ENCODE measurements around the gene CLCN4. TPM values are rescaled to one million over a fixed set of nuclear protein-coding genes. Genes with fewer than 3 reads are reported as not detected.

CLCN4 gene
- total RNA-seq, 1 experiment from 2014 or later, result 7.1 TPM

DNA sequence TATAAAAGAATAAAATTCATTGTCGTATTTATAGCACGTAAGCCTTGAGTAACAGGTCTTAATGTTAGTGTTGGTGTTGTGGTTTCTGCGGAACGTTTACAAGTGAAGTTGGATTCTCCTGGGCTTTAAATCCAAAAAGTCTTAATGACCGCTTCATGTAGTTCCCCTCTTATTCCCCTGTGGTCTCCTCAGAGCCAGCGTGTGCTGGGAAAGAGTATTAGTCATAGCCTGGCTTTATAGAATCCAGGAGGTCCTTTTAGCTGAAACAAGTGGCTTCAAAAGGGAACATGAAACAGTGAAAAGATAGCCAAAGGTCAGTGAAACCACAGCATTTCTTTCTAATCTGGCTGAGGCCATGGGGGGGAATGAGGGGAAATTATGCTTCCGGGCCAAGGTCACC is 79.1 kb downstream of the CLCN4 start:
- no peaks in the 10 kb centered on the region for H3K27me3 ChIP-seq
- no peaks in the 10 kb centered on the region for H3K36me3 ChIP-seq
- H3K4me3 ChIP-seq, result no peak overlapping the region
- H3K9me3 ChIP-seq, result no peaks in the 10 kb centered on the region
- DNase-seq, result peak; percentile 48

DNA sequence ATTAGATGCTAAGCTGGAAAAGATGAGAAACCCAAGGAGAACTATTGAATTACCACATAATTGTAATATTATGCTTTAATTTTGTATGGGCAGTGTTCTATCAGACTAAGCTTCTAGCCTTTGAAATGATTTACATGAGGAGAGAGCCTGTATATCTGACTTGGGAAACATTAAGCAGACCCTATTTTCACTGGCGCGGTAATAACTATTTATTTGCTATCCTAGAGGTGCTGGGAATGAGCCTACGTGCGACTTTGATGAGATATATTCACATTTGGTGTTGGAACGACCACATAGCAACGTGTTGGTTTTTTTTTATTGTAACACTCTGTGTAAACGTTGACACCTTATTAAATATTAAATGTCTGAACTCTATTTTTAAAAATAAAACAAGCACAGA is 80.5 kb downstream of the CLCN4 start:
- Histone ChIP-seq H3K27me3 (no peaks in the 10 kb centered on the region), H3K4me3 (no peak overlapping the region), H3K36me3 (no peaks in the 10 kb centered on the region), H3K9me3 (no peaks in the 10 kb centered on the region)
- no peak for DNase-seq

DNA sequence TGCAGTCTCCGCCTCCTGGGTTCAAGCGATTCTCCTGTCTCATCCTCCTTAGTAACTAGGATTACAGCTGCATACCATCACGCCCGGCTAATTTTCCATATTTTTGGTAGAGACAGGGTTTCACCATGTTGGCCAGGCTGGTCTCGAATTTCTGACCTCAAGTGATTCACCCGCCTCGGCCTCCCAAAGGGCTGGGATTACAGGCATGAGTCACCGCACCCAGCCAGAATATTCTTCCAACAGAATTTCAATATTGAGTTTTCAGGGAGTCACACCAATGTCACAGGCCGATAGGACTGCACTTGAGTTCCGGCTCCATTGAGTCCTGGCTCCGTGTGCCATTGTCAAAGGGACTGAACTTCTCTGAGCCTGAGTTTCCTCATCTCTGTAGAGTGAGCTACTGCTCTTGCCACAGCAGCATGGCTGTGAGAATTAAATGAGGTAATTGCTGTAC is 82.9 kb downstream of the CLCN4 start:
- no peaks in the 10 kb centered on the region for H3K36me3 ChIP-seq
- no peaks in the 10 kb centered on the region for H3K27me3 ChIP-seq
- H3K4me3 ChIP-seq, result no peak overlapping the region
- H3K9me3 ChIP-seq, result no peaks in the 10 kb centered on the region
- DNase-seq, result peak; percentile 87

DNA sequence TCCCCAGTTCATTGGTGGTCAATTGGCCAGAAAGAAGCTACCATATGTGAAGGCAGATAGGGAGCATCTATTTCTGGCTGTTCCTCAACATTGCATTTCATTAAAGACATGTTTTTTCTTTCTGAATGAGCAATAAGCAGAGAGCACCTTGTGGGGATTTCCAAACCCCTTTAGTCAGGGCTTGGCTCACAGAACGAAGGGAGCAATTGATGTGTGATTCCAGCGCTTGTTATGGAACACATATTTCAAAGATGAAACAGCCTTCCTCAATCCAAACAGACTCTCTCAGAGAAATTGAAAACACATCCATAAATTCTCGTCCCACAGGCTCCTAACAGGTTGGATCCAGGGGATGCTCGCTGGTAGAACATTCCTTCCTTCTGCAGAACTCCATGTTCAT is 84.1 kb downstream of the CLCN4 start:
- no peaks in the 10 kb centered on the region for H3K36me3 ChIP-seq
- H3K9me3 ChIP-seq, result no peaks in the 10 kb centered on the region
- no peak overlapping the region for H3K4me3 ChIP-seq
- DNase-seq, result peak; percentile 78
- no peaks in the 10 kb centered on the region for H3K27me3 ChIP-seq

DNA sequence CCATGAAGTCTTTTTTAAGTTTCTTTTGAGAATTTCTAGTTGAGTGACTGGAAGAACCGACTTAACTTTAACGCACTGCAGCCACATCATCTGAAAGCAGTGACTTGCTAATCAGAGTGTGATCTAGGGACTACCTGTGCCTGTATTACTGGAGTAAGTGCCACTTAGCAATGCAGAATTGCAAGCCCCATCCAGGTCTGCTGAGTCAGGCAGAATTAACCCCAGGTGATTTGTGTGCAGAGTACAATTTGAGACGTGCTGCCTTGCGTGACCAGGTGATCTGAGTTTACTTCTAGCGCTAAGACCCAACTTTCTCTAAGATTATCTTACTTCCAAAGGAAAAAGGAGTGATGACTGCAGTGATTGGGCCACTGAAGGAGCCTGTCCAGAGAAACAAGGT is 85.3 kb downstream of the CLCN4 start:
- Histone ChIP-seq H3K9me3 (no peaks in the 10 kb centered on the region), H3K36me3 (no peaks in the 10 kb centered on the region), H3K4me3 (no peak overlapping the region), H3K27me3 (no peaks in the 10 kb centered on the region)
- no peak for DNase-seq

DNA sequence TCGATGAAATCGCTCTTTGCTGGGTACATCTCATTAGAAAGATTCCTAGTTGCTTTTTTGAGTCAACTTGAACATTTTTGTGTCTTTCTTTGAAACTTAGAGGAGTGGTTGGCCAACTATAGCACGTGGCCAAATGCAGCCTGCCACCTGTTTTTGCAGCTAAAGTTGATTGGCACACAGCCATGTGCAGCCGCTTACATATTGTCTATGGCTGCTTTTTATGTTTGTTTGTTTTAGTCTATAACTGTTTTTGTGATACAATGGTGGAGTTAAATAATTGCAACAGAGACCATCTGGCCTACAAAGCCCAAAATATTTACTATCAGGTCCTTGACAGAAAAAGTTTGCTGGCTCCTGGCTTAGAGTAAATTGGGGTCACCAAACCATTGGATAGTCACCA is 86.3 kb downstream of the CLCN4 start:
- Histone ChIP-seq H3K4me3 (no peak overlapping the region), H3K9me3 (no peaks in the 10 kb centered on the region), H3K27me3 (no peaks in the 10 kb centered on the region), H3K36me3 (no peaks in the 10 kb centered on the region)
- no peak for DNase-seq

DNA sequence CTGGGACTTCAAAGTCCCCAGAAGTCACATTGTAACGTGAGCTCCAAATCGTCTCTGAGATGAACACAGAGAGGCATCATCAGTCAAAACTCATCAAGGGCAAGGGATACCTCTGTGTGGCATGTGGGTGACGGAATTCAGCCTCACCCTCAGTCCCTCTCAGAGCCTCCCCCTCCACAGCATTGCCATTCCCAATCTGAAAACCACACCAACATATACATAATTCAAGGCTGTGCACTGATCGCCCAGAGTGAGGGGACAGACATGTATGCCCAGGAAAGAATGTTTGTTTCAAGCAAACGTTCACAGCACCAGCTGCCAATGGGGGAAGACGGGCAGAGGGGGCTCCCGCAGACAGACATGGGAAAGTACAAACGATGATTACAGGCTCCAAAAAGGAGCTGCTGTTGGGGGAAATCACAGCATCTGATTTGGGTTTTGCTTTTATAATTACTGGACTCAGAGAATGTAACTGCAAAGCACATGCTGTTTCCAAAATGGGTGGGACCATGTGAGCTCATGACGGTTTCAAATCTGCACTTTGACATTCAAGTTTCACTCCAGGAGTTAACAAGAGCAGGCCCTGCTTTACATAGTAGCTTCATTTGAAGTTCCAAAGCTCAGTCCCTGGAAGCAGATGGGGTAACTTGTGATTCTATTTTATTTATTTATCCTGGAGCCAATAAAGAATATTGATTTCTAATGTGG is 88.3 kb downstream of the CLCN4 start:
- no peak overlapping the region for H3K4me3 ChIP-seq
- H3K9me3 ChIP-seq, result no peaks in the 10 kb centered on the region
- no peaks in the 10 kb centered on the region for H3K27me3 ChIP-seq
- no peak for DNase-seq
- no peaks in the 10 kb centered on the region for H3K36me3 ChIP-seq

DNA sequence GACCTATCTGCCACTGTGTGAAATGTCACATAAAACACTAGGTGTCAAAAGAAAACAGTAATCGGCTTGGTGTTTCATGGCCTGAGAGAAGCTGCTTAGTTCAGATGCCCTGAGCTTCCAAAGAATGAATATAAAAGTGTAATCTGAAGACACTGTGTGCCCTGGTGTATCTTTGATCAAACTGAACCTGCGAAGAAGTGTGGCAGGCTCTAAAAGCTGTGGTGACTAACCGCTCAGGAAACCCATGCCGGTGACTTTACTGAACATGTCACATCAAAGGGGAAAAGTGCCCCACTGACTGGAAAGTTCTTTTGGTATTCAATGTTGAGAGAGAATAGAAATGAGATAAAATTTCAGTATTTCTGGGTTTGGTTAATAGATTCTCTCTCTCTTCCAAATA is 89.1 kb downstream of the CLCN4 start:
- Histone ChIP-seq H3K36me3 (no peaks in the 10 kb centered on the region), H3K27me3 (no peaks in the 10 kb centered on the region), H3K4me3 (no peak overlapping the region), H3K9me3 (no peaks in the 10 kb centered on the region)
- no peak for DNase-seq

DNA sequence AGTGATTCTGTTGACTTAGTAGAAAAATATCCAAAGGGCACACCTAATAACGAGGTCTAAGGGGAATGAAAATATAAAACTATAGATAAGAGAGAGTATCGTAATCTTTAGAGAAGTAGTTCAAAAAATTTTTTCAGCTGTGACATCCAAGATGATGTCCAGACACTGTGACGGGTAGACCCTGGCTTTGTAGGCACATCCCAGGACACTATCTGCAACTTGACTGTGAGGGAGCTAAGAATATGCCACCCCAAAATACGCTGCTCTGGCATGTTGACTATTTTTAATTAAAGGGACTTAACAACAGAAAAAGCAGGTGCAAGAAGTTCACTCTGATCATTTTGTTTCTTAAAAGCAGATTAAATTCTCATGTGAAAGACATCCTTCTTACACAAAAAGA is 89.5 kb downstream of the CLCN4 start:
- Histone ChIP-seq H3K27me3 (no peaks in the 10 kb centered on the region), H3K9me3 (no peaks in the 10 kb centered on the region), H3K36me3 (no peaks in the 10 kb centered on the region), H3K4me3 (no peak overlapping the region)
- DNase-seq, result no peak

DNA sequence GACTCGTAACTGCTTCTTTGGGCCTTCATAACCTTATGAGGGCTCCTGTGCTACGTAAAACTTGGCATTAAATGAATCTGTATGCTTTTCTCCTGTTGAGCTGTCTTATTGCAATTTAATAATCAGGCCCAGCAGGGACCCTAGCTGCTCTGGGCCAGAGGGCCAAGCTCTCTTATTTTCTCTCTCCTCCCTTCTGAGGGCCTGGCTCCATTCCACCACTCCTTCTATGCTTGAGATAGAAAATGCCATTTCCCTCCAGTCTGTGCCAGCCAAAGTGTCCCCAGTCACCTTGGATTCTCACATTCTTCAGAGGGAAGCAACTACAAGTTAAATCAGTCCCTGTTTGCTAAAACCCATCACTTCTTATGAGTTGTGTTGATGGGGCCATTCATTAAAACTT is 90.1 kb downstream of the CLCN4 start:
- DNase-seq, result no peak
- Histone ChIP-seq H3K36me3 (no peaks in the 10 kb centered on the region), H3K4me3 (no peak overlapping the region)

DNA sequence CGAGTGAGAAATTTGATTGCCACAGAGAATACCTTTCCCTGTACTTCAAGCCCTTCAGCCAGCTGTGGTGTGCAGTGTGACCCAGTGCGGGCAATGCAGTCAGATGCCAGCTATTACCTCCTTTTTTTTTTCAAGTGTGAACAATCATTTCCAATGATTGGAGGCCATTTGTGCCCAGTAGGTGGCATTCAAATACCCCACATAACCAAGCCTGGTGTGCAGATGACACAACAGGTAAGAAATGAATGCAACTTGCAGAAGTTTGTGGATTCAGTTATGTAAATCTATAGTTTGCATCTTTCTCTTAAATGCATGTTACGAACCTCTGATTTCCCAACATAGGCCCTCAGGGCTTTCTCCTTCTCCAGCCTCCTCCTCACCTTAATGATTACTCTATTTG is 98.0 kb downstream of the CLCN4 start:
- Histone ChIP-seq H3K9me3 (no peaks in the 10 kb centered on the region), H3K36me3 (no peaks in the 10 kb centered on the region)
- no peak for DNase-seq

More for the DNA sequence above, 90.1 kb downstream of the CLCN4 start:
- no peaks in the 10 kb centered on the region for H3K27me3 ChIP-seq
- H3K9me3 ChIP-seq, result no peaks in the 10 kb centered on the region

DNA sequence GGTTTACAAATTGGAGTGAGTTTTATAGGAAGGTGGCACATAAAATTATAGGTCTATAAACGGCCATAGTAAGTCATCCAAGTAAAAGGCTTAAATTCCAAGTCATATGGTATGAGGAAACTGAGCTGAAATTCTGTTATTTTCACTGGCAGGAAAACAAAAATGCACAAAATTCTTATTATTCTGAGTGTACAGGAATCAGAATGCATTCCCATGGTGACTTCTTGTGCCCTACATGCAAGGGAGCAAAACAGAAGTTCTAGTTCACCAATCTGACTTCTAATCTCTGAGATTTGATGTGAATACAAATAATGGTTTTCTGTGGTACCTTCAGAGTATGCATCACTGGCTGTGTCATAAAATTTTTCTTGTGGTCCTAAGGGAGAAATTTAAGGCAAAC is 102.9 kb downstream of the CLCN4 start:
- no peaks in the 10 kb centered on the region for H3K36me3 ChIP-seq
- no peaks in the 10 kb centered on the region for H3K9me3 ChIP-seq
- no peaks in the 10 kb centered on the region for H3K27me3 ChIP-seq
- no peak overlapping the region for H3K4me3 ChIP-seq
- DNase-seq, result no peak

More for the DNA sequence above, 98.0 kb downstream of the CLCN4 start:
- H3K27me3 ChIP-seq, result no peaks in the 10 kb centered on the region
- H3K4me3 ChIP-seq, result no peak overlapping the region

DNA sequence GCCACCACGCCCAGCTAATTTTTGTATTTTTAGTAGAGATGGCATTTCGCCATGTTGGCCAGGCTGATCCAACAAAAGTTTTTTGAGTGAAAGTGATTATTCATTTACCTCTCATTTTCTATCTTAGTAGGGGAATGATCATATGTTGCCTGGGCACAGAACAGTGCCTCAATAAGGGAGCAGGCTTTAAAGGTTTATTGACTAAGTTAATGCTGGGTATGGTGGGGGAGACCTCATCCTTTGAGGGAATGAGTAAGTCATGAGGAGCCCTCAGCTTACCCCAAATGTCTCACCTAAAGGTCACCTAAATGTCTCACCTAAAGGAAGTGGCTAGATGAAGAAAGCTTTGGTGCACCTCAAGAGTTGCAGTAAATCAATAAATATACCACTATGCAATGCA is 109.0 kb downstream of the CLCN4 start:
- no peak for DNase-seq
- Histone ChIP-seq H3K9me3 (no peaks in the 10 kb centered on the region), H3K4me3 (no peak overlapping the region), H3K27me3 (no peaks in the 10 kb centered on the region), H3K36me3 (no peaks in the 10 kb centered on the region)

DNA sequence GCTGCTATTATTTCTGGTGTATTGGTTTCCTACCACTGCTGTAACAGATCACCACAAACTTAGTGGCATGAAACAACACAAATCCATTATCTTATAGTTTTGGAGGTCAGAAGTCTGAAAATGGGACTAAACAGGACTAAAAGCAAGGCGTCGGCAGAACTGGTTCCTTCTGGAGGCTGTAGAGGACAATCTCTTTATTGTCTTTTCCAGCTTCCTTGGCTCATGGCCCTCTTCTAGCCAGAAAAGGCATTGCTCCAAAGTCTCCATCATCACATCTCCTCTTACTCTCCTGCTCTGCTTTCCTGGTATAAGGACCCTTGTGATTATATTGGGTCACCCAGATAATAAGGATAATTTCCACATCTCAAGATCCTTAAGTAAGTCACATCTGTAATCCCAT is 121.9 kb downstream of the CLCN4 start:
- H3K36me3 ChIP-seq, result no peaks in the 10 kb centered on the region
- no peak for DNase-seq
- no peaks in the 10 kb centered on the region for H3K9me3 ChIP-seq
- H3K27me3 ChIP-seq, result no peaks in the 10 kb centered on the region
- no peak overlapping the region for H3K4me3 ChIP-seq

DNA sequence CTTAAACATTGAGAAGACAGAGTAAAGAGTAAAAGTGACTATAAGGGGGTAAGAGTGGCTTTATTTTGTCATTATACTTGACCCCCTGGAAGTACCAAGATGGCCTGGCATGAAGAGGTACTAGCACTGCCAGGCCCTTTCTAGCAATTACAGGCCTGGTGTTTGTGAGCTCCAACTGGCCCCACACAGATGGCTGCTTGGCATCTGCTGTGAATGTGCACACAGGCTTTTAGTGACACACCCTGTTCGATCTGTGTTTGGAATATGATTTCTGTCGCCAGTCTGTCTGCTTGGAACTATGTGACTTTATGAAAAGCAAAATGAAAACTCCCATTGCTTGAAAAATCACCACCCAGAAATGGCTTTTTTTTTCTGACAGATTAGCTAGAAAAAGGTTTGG is 123.3 kb downstream of the CLCN4 start:
- H3K9me3 ChIP-seq, result no peaks in the 10 kb centered on the region
- H3K4me3 ChIP-seq, result no peak overlapping the region
- no peak for DNase-seq
- no peaks in the 10 kb centered on the region for H3K27me3 ChIP-seq
- no peaks in the 10 kb centered on the region for H3K36me3 ChIP-seq

DNA sequence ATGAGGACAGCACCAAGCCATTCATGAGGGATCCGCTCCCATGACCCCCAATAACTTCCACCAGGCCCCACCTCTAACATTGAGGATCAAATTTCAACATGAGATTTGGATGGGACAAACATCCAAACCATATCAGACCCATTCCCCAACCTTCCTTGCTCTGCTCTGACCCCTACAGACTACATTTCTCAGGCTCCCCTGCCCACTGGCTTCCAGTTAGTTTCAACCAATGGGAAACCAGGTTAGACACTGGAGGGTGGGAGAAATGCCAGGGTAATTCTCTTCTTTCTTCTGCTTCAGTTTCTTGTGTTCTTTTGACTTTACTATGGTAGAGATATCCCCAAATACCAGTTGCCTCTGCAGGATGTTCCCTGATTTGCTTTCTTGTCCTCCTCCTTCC is 125.7 kb downstream of the CLCN4 start:
- no peaks in the 10 kb centered on the region for H3K36me3 ChIP-seq
- no peak for DNase-seq
- H3K27me3 ChIP-seq, result no peaks in the 10 kb centered on the region
- H3K4me3 ChIP-seq, result no peak overlapping the region
- no peaks in the 10 kb centered on the region for H3K9me3 ChIP-seq

DNA sequence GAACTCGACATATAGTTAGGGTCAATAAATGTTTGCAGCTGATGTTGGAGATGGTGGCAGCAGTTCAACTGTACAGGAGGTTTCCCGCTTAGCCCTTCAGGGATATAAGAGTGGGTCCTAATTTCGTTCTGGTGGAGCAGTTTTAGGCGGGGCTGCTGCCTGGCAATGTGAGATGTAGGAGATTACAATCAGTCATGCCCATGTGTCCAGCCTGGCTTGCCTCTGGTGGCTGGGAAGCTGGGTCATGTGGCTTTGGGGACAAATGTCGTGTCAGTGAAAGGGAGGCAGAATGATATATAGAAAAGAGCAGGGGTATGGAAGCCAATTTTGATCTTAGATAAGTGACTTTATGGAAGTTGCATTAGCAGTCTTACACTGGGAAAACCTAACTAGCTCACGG is 129.4 kb downstream of the CLCN4 start:
- DNase-seq, result no peak
- no peaks in the 10 kb centered on the region for H3K36me3 ChIP-seq
- H3K4me3 ChIP-seq, result no peak overlapping the region
- H3K27me3 ChIP-seq, result no peaks in the 10 kb centered on the region
- H3K9me3 ChIP-seq, result no peaks in the 10 kb centered on the region

Data from MG63 (cell line).